ENCODE results near the gene HDC. TPM values are rescaled to one million over a fixed set of nuclear protein-coding genes. Genes with fewer than 3 reads are reported as not detected.

Gene HDC
- total RNA-seq, 1 experiment from 2014 or later, result not detected

GRCh38 chr15:50241684-50242450 lies 23.7 kb downstream of the HDC start:
- in situ Hi-C loops (cut with HindIII; ENCODE audit: low pct_unique_long_range_greater_than_20kb, low sequenced_read_pairs), result no loop called here
- BruUV-seq (replicated peaks), result no TSS peak
- ATAC-seq, result no peak
- 0 out of 2 replicates have a peak, but pooled peaks have one; percentile 12 for TF ChIP-seq CTCF (IDR thresholded peaks at IDR 0.05)
- no peak for TF ChIP-seq SIN3A (IDR thresholded peaks at IDR 0.05; ENCODE audit: borderline replicate concordance, insufficient read depth, low read depth, low read length)
- H3K36me3 ChIP-seq (ENCODE audit: control insufficient read depth, insufficient read depth, low read length), result no peaks in the 10 kb centered on the region
- POLR2A ChIA-PET, result no interaction called here
- no peak overlapping the region for H3K27ac ChIP-seq (ENCODE audit: low read length)
- no peaks in the 10 kb centered on the region for H3K27me3 ChIP-seq (ENCODE audit: control insufficient read depth, insufficient read depth, low read length)
- H3K9me3 ChIP-seq (ENCODE audit: control insufficient read depth, insufficient read depth, low read depth, low read length), result no peaks in the 10 kb centered on the region
- intact Hi-C loops (cut with micrococcal nuclease; ENCODE audit: unreplicated experiment), result no loop called here
- DNase-seq (ENCODE audit: low read depth, low spot score), result no peak
- CTCF ChIA-PET, result no interaction called here
- no peak overlapping the region for H3K4me3 ChIP-seq (ENCODE audit: low read depth in 2 of 2, low read length in 2 of 2)
- no peaks in the 10 kb centered on the region for H3K4me1 ChIP-seq (ENCODE audit: control insufficient read depth, insufficient read depth, low read length)

GRCh38 chr15:50238255-50238654 lies 27.3 kb downstream of the HDC start:
- TF ChIP-seq REST (IDR thresholded peaks at IDR 0.05; ENCODE audit: insufficient read depth in 1 of 2, low read depth in 2 of 2, low read length in 1 of 2) (no peak), TCF7L2 (IDR thresholded peaks at IDR 0.05; ENCODE audit: low read depth, low read length) (no peak), SIN3A (IDR thresholded peaks at IDR 0.05; ENCODE audit: borderline replicate concordance, insufficient read depth, low read depth, low read length) (no peak), POLR2AphosphoS5 (IDR thresholded peaks at IDR 0.05; ENCODE audit: low read depth, low read length) (no peak), CTCF (IDR thresholded peaks at IDR 0.05) (no peak)
- no peaks in the 10 kb centered on the region for H3K36me3 ChIP-seq (ENCODE audit: control insufficient read depth, insufficient read depth, low read length)
- CTCF ChIA-PET, result no interaction called here
- POLR2A ChIA-PET, result no interaction called here
- in situ Hi-C loops (cut with HindIII; ENCODE audit: low pct_unique_long_range_greater_than_20kb, low sequenced_read_pairs) (no loop called here), intact Hi-C loops (cut with micrococcal nuclease; ENCODE audit: unreplicated experiment) (no loop called here)
- no peaks in the 10 kb centered on the region for H3K4me1 ChIP-seq (ENCODE audit: control insufficient read depth, insufficient read depth, low read length)
- ATAC-seq, result no peak
- H3K27ac ChIP-seq (ENCODE audit: low read length), result no peak overlapping the region
- H3K9me3 ChIP-seq (ENCODE audit: control insufficient read depth, insufficient read depth, low read depth, low read length), result no peaks in the 10 kb centered on the region
- no peak overlapping the region for H3K4me3 ChIP-seq (ENCODE audit: low read depth in 2 of 2, low read length in 2 of 2)
- no TSS peak for BruUV-seq (replicated peaks)
- DNase-seq (ENCODE audit: low read depth, low spot score), result no peak
- no peaks in the 10 kb centered on the region for H3K27me3 ChIP-seq (ENCODE audit: control insufficient read depth, insufficient read depth, low read length)

Data from Panc1 (cell line).